Measurements from ENCODE around the gene ZNF397. TPM values are rescaled to one million over a fixed set of nuclear protein-coding genes. Genes with fewer than 3 reads are reported as not detected.

ZNF397 gene
- polyA plus RNA-seq, 3 donors: 3.6 to 6.6 (median 3.6) TPM

- no peak for TF ChIP-seq CTCF (IDR thresholded peaks at IDR 0.05)
- Mint-ChIP-seq H3K9me3 (no peaks in the 10 kb centered on the region), H3K27me3 (ENCODE audit: low read depth in 3 of 3) (no peaks in the 10 kb centered on the region), H3K36me3 (no peaks in the 10 kb centered on the region), H3K4me1 (peaks cover 5% of the 10 kb centered on the region), H3K4me3 (no peak overlapping the region), H3K27ac (peak overlapping the region in 1 of 7 donors; percentile 30)
- no peak for DNase-seq
- Histone ChIP-seq H3K79me2 (ENCODE audit: insufficient read depth, low read length) (peaks cover 8% of the 10 kb centered on the region), H3K27ac (ENCODE audit: low read depth in 1 of 2, low read length in 2 of 2) (no peak overlapping the region), H3K36me3 (replicated peaks in 1 of 2; ENCODE audit: control insufficient read depth in 1 of 2, insufficient read depth in 2 of 2, low read length in 2 of 2) (no peaks in the 10 kb centered on the region), H3K4me1 (ENCODE audit: control insufficient read depth in 1 of 2, insufficient read depth in 2 of 2, low read length in 2 of 2) (peaks cover 3 to 13% of the 10 kb centered on the region in 2 donors), H3K9me3 (replicated peaks in 1 of 2; ENCODE audit: control insufficient read depth in 1 of 2, insufficient read depth in 1 of 2, low read length in 2 of 2) (no peaks in the 10 kb centered on the region), H2AFZ (ENCODE audit: insufficient read depth, low read depth, low read length, poor library complexity, severe bottlenecking) (no peak overlapping the region), H3K27me3 (ENCODE audit: control insufficient read depth in 2 of 2, insufficient read depth in 2 of 2, low read length in 2 of 2) (no peaks in the 10 kb centered on the region), H4K20me1 (ENCODE audit: insufficient read depth, low read length) (no peaks in the 10 kb centered on the region), H3K4me3 (replicated peaks in 1 of 3; ENCODE audit: low read depth in 2 of 3, low read length in 3 of 3) (no peak overlapping the region), H3K4me2 (replicated peaks; ENCODE audit: extremely low read depth, low read length, poor library complexity, severe bottlenecking) (no peak overlapping the region), H3K9ac (ENCODE audit: insufficient read depth, low read length, poor library complexity, severe bottlenecking) (no peak overlapping the region)
- no CpG with 5 or more reads among the region's 1 CpG for WGBS (ENCODE audit: insufficient coverage)
- intact Hi-C loops (cut with micrococcal nuclease): no loop called here
Observed at GRCh38 chr18:35236571-35237363, 4.1 kb upstream of the ZNF397 start.

GRCh38 chr18:35239314-35239713 lies 1.5 kb upstream of the ZNF397 start:
- Histone ChIP-seq H3K4me2 (replicated peaks; ENCODE audit: extremely low read depth, low read length, poor library complexity, severe bottlenecking) (no peak overlapping the region), H3K27me3 (ENCODE audit: control insufficient read depth in 2 of 2, insufficient read depth in 2 of 2, low read length in 2 of 2) (no peaks in the 10 kb centered on the region), H3K27ac (ENCODE audit: low read depth in 1 of 2, low read length in 2 of 2) (no peak overlapping the region), H3K9me3 (replicated peaks in 1 of 2; ENCODE audit: control insufficient read depth in 1 of 2, insufficient read depth in 1 of 2, low read length in 2 of 2) (peaks cover 0 to 18% of the 10 kb centered on the region in 2 donors), H3K79me2 (ENCODE audit: insufficient read depth, low read length) (peaks cover 19% of the 10 kb centered on the region), H4K20me1 (ENCODE audit: insufficient read depth, low read length) (no peaks in the 10 kb centered on the region), H3K4me1 (ENCODE audit: control insufficient read depth in 1 of 2, insufficient read depth in 2 of 2, low read length in 2 of 2) (peaks cover 3 to 15% of the 10 kb centered on the region in 2 donors), H3K9ac (ENCODE audit: insufficient read depth, low read length, poor library complexity, severe bottlenecking) (no peak overlapping the region), H3K4me3 (replicated peaks in 1 of 3; ENCODE audit: low read depth in 2 of 3, low read length in 3 of 3) (no peak overlapping the region), H3K36me3 (replicated peaks in 1 of 2; ENCODE audit: control insufficient read depth in 1 of 2, insufficient read depth in 2 of 2, low read length in 2 of 2) (peaks cover 19 to 22% of the 10 kb centered on the region in 2 donors), H2AFZ (ENCODE audit: insufficient read depth, low read depth, low read length, poor library complexity, severe bottlenecking) (no peak overlapping the region)
- Mint-ChIP-seq H3K36me3 (peaks cover 22% of the 10 kb centered on the region in 2 donors), H3K27me3 (ENCODE audit: low read depth in 3 of 3) (no peaks in the 10 kb centered on the region), H3K9me3 (peaks cover 2 to 14% (median 12%) of the 10 kb centered on the region in 7 donors), H3K4me3 (no peak overlapping the region), H3K4me1 (peaks cover 5% of the 10 kb centered on the region), H3K27ac (no peak overlapping the region)
- WGBS (ENCODE audit: insufficient coverage): no CpG with 5 or more reads among the region's 1 CpG
- no peak for TF ChIP-seq CTCF (IDR thresholded peaks at IDR 0.05)
- intact Hi-C loops (cut with micrococcal nuclease): no loop called here
- no peak for DNase-seq
